ENCODE data around the gene NBPF4. TPM values are rescaled to one million over a fixed set of nuclear protein-coding genes. Genes with fewer than 3 reads are reported as not detected.

The NBPF4 gene
- total RNA-seq, 2 donors from 2014 or later, result not detected

GRCh38 chr1:108182959-108183700, 60.7 kb downstream of the NBPF4 start:
- DNase-seq, result no peak
- intact Hi-C loops (cut with DNase I), result no loop called here
- no peak overlapping the region for H3K27ac ChIP-seq
- H3K9me3 ChIP-seq, result no peaks in the 10 kb centered on the region
- 48 to 74% methylated on average over 2 of the region's 2 CpGs for WGBS, 2 donors
- no peak overlapping the region for H3K4me3 ChIP-seq
- no peaks in the 10 kb centered on the region for H3K4me1 ChIP-seq
- ATAC-seq, result no peak
- H3K27me3 ChIP-seq, result no peaks in the 10 kb centered on the region
- peaks cover 0 to 5% of the 10 kb centered on the region in 2 donors for H3K36me3 ChIP-seq (replicated peaks in 1 of 2; ENCODE audit: insufficient read depth in 1 of 2, low read depth in 2 of 2)
- TF ChIP-seq POLR2A (IDR thresholded peaks at IDR 0.05) (no peak), CTCF (IDR thresholded peaks at IDR 0.05) (no peak)

GRCh38 chr1:108179018-108179417, 64.9 kb downstream of the NBPF4 start:
- no peaks in the 10 kb centered on the region for H3K36me3 ChIP-seq (replicated peaks in 1 of 2; ENCODE audit: insufficient read depth in 1 of 2, low read depth in 2 of 2)
- no peak for DNase-seq
- H3K4me1 ChIP-seq, result no peaks in the 10 kb centered on the region
- H3K9me3 ChIP-seq, result peaks cover 0 to 8% (median 0%) of the 10 kb centered on the region in 3 donors
- no peak overlapping the region for H3K4me3 ChIP-seq
- no peak for TF ChIP-seq POLR2A (IDR thresholded peaks at IDR 0.05)
- ATAC-seq, result no peak
- H3K27ac ChIP-seq, result no peak overlapping the region
- 76 to 86% methylated on average over 1 of the region's 1 CpG for WGBS, 2 donors
- intact Hi-C loops (cut with DNase I), result no loop called here
- no peaks in the 10 kb centered on the region for H3K27me3 ChIP-seq

Other genes starting within 250 kb of the NBPF4 start
- gene SLC25A24, start 43.7 kb downstream of the NBPF4 start, total RNA-seq, result 10 to 100 TPM in 1 of 2 donors, 1 to 10 TPM in 1; 6.3 to 21.5 TPM
- gene NBPF6, start 206.3 kb upstream of the NBPF4 start, total RNA-seq, result not detected